Ovary (tissue), 3 donors: ENCODE measurements around the gene GNAI3.

ENCODE experiments used
- CTCF ChIP-seq, 3 donors: fragments of 450-650 bp in 2 of 3; fragments of 200-600 bp in 1 of 3; IDR thresholded peaks; one replicate each; pipeline versions ENCODE4 v1.5.1 to v1.8.0; 2016 to 2022; ENCODE audit warnings: antibody characterized with exemption in 3 of 3, mild to moderate bottlenecking in 1 of 3
- EP300 ChIP-seq: sonication (generic); formaldehyde crosslinking; IDR thresholded peaks from one replicate; pipeline ENCODE4 v1.6.1; 2017; ENCODE audit warnings: antibody characterized with exemption
- POLR2A ChIP-seq: fragments of 450-650 bp; IDR thresholded peaks from one replicate; pipeline ENCODE4 v1.6.1; 2017; ENCODE audit warnings: antibody characterized with exemption, mild to moderate bottlenecking, moderate library complexity
- donor health status: DM: no; HTN: no; CAD: no.

GRCh38 chr1:109530457-109531087, 17.8 kb upstream of the GNAI3 start:
- TF ChIP-seq EP300: no peak
- no peak for TF ChIP-seq POLR2A
- no peak for TF ChIP-seq CTCF (IDR thresholded peaks at IDR 0.05)
